ENCODE measurements around the gene NAXD.
"Not testable (repeated sequence)": the region's sequence is repeated elsewhere in the genome, so short reads cannot be mapped to it uniquely, and the experiment has no call there.

Gene NAXD

GRCh38 chr13:110615322-110616102, at the start of gene NAXD:
Gene NAXD (plus strand): TSS chr13:110615545. CDS start chr13:110615602, 57 bp downstream.
- DNase-seq (ENCODE audit: low read depth in 3 of 3) = peak; percentile 73 to 88 (median 75)

GRCh38 chr13:110566171-110566570, 49.2 kb upstream of the NAXD start:
- no peak for DNase-seq (ENCODE audit: low read depth in 3 of 3)

- no peak for DNase-seq (ENCODE audit: low read depth in 3 of 3)
Measured at GRCh38 chr13:110568612-110569011, 46.7 kb upstream of the NAXD start.

GRCh38 chr13:110569962-110570361, 45.4 kb upstream of the NAXD start:
- DNase-seq (ENCODE audit: low read depth in 3 of 3) = not testable (repeated sequence)

- no peak for DNase-seq (ENCODE audit: low read depth in 3 of 3)
Measured at GRCh38 chr13:110570886-110571285, 44.5 kb upstream of the NAXD start.

GRCh38 chr13:110571896-110572777, 43.2 kb upstream of the NAXD start:
- no peak for DNase-seq (ENCODE audit: low read depth in 3 of 3)

GRCh38 chr13:110572778-110573118, 42.6 kb upstream of the NAXD start:
- DNase-seq (ENCODE audit: low read depth in 3 of 3) = no peak

GRCh38 chr13:110574161-110574560, 41.2 kb upstream of the NAXD start:
- no peak for DNase-seq (ENCODE audit: low read depth in 3 of 3)

GRCh38 chr13:110575322-110576069, 39.8 kb upstream of the NAXD start:
- peak in 1 of 3 experiments; percentile 7 for DNase-seq (ENCODE audit: low read depth in 3 of 3)

GRCh38 chr13:110576070-110576394, 39.3 kb upstream of the NAXD start:
- no peak for DNase-seq (ENCODE audit: low read depth in 3 of 3)

GRCh38 chr13:110576736-110577476, 38.4 kb upstream of the NAXD start:
- no peak for DNase-seq (ENCODE audit: low read depth in 3 of 3)

- no peak for DNase-seq (ENCODE audit: low read depth in 3 of 3)
Measured at GRCh38 chr13:110578363-110578762, 37.0 kb upstream of the NAXD start.

GRCh38 chr13:110580800-110581199, 34.5 kb upstream of the NAXD start:
- no peak for DNase-seq (ENCODE audit: low read depth in 3 of 3)

GRCh38 chr13:110581506-110582185, 33.7 kb upstream of the NAXD start:
- no peak for DNase-seq (ENCODE audit: low read depth in 3 of 3)

- no peak for DNase-seq (ENCODE audit: low read depth in 3 of 3)
Measured at GRCh38 chr13:110582421-110582954, 32.9 kb upstream of the NAXD start.

- DNase-seq (ENCODE audit: low read depth in 3 of 3) = no peak
Measured at GRCh38 chr13:110583178-110583865, 32.0 kb upstream of the NAXD start.

- no peak for DNase-seq (ENCODE audit: low read depth in 3 of 3)
Measured at GRCh38 chr13:110589793-110590390, 25.5 kb upstream of the NAXD start.

- no peak for DNase-seq (ENCODE audit: low read depth in 3 of 3)
Measured at GRCh38 chr13:110590577-110590976, 24.8 kb upstream of the NAXD start.

- no peak for DNase-seq (ENCODE audit: low read depth in 3 of 3)
Measured at GRCh38 chr13:110592665-110593064, 22.7 kb upstream of the NAXD start.
